Liver (tissue), 9 donors: ENCODE measurements around the gene ABCB9. TPM values are rescaled to one million over a fixed set of nuclear protein-coding genes. Genes with fewer than 3 reads are reported as not detected.

Source experiments
- DNase-seq: peaks from one replicate; pipeline ENCODE4 v3.0.0-alpha.2; 2017; ENCODE audit warnings: low spot score
- H3K27ac ChIP-seq, 2 donors: one replicate each; pipeline ENCODE4 v1.7.0; 2013; ENCODE audit warnings: inconsistent platforms in 2 of 2, low read length in 2 of 2, control low read depth in 1 of 2, low read depth in 1 of 2, mild to moderate bottlenecking in 1 of 2
- H3K27me3 ChIP-seq, 4 donors: one replicate each; pipeline versions ENCODE4 v1.6.1 to v1.7.0; 2013; ENCODE audit warnings: low read length in 3 of 4, inconsistent platforms in 1 of 4, mild to moderate bottlenecking in 1 of 4, moderate library complexity in 1 of 4; ENCODE audit not compliant: control insufficient read depth in 4 of 4, insufficient read depth in 4 of 4
- H3K36me3 ChIP-seq, 4 donors: one replicate each; pipeline versions ENCODE4 v1.6.1 to v1.7.0; 2013; ENCODE audit warnings: low read length in 3 of 4, mild to moderate bottlenecking in 3 of 4, low read depth in 1 of 4, moderate library complexity in 1 of 4; ENCODE audit not compliant: control insufficient read depth in 4 of 4, insufficient read depth in 3 of 4
- H3K4me1 ChIP-seq, 4 donors: one replicate each; pipeline versions ENCODE4 v1.6.1 to v1.7.0; 2013; ENCODE audit warnings: low read length in 3 of 4, mild to moderate bottlenecking in 3 of 4, moderate library complexity in 1 of 4; ENCODE audit not compliant: control insufficient read depth in 4 of 4, insufficient read depth in 4 of 4
- H3K4me3 ChIP-seq, 3 donors: one replicate each; pipeline versions ENCODE4 v1.6.1 to v1.7.0; 2013; ENCODE audit warnings: low read length in 3 of 3, control low read depth in 1 of 3, low read depth in 1 of 3, mild to moderate bottlenecking in 1 of 3
- H3K9ac ChIP-seq, 2 donors: one replicate each; pipeline ENCODE4 v1.7.0; 2013; ENCODE audit warnings: low read length in 2 of 2, mild to moderate bottlenecking in 2 of 2, moderate library complexity in 2 of 2, control low read depth in 1 of 2, low read depth in 1 of 2
- H3K9me3 ChIP-seq, 4 donors: one replicate each; pipeline versions ENCODE4 v1.6.1 to v1.7.0; 2013; ENCODE audit warnings: low read length in 3 of 4; ENCODE audit not compliant: control insufficient read depth in 4 of 4
- FOXA1 ChIP-seq: IDR thresholded peaks from 2 replicates; pipeline ENCODE4 v1.6.1; 2016; ENCODE audit warnings: antibody characterized with exemption
- FOXA2 ChIP-seq: IDR thresholded peaks from 2 replicates; pipeline ENCODE4 v1.6.1; 2016; ENCODE audit warnings: antibody characterized with exemption
- GABPA ChIP-seq, 2 donors: IDR thresholded peaks in 1 of 2; conservative IDR thresholded peaks in 1 of 2; 2 replicates each; pipeline ENCODE4 v1.6.1; 2016; ENCODE audit warnings: antibody characterized with exemption in 2 of 2, mild to moderate bottlenecking in 1 of 2, moderate library complexity in 1 of 2
- HNF4A ChIP-seq, 2 donors: conservative IDR thresholded peaks; 2 replicates each; pipeline ENCODE4 v1.6.1; 2016; ENCODE audit warnings: antibody characterized with exemption in 2 of 2, mild to moderate bottlenecking in 2 of 2
- HNF4G ChIP-seq: IDR thresholded peaks from 2 replicates; pipeline ENCODE4 v1.6.1; 2016; ENCODE audit warnings: antibody characterized with exemption
- JUND ChIP-seq, 2 donors: IDR thresholded peaks; 2 replicates each; pipeline ENCODE4 v1.6.1; 2016; ENCODE audit warnings: antibody characterized with exemption in 2 of 2
- NR2F2 ChIP-seq: IDR thresholded peaks from 2 replicates; pipeline ENCODE4 v1.6.1; 2016; ENCODE audit warnings: antibody characterized with exemption
- RAD21 ChIP-seq, 2 donors: IDR thresholded peaks; 2 replicates each; pipeline ENCODE4 v1.6.1; 2016; ENCODE audit warnings: antibody characterized with exemption in 2 of 2, mild to moderate bottlenecking in 2 of 2
- SP1 ChIP-seq: IDR thresholded peaks from 2 replicates; pipeline ENCODE4 v1.6.1; 2018; ENCODE audit warnings: antibody characterized with exemption, mild to moderate bottlenecking
- TAF1 ChIP-seq: conservative IDR thresholded peaks from 2 replicates; pipeline ENCODE4 v1.6.1; 2016; ENCODE audit warnings: antibody characterized with exemption, mild to moderate bottlenecking
- YY1 ChIP-seq: IDR thresholded peaks from 2 replicates; pipeline ENCODE4 v1.6.1; 2016; ENCODE audit warnings: antibody characterized with exemption, mild to moderate bottlenecking
- WGBS: extraction: QIAGEN DNeasy Blood & Tissue Kit; methylation state at CpG from one replicate; pipeline ENCODE4 v1.1.7; 2013; 5-methylcytosine and 5-hydroxymethylcytosine counted together
- polyA plus RNA-seq, 2 donors: library from polyadenylated mRNA; stranded (reverse) in 1 of 2; unstranded in 1 of 2; fragments of 200-250 nt in 1 of 2; fragments of >200 nt in 1 of 2; fragmentation: Nextera tagmentation in 1 of 2; extraction: Ambion mirVana in 1 of 2; gene quantifications; one replicate each; pipeline versions ENCODE4 v1.2.1 to v1.2.3, GENCODE V29; 2013 to 2015
- total RNA-seq, 2 donors: library from RNA; depleted of rRNA; stranded (reverse); fragments of >200 nt; gene quantifications; one replicate each; pipeline ENCODE4 v1.2.3, GENCODE V29; 2014
- TF ChIP-seq, protein P1 (sequence below): IDR thresholded peaks from 2 replicates; pipeline ENCODE4 v1.6.1; 2016; ENCODE audit warnings: antibody characterized with exemption
- TF ChIP-seq, protein P2 (sequence below): IDR thresholded peaks from 2 replicates; pipeline ENCODE4 v1.6.1; 2016; ENCODE audit warnings: antibody characterized with exemption
- TF ChIP-seq, protein P3 (sequence below): IDR thresholded peaks from 2 replicates; pipeline ENCODE4 v1.6.1; 2016; ENCODE audit warnings: antibody characterized with exemption, mild to moderate bottlenecking
- donor health status: healthy.
- donor health status: healthy.
- donor health status: healthy.
- donor health status: healthy.
- donor health status: healthy.

ABCB9 gene
- total and polyA plus RNA-seq, 4 donors = 0.29 to 3.3 (median 1.3) TPM

DNA sequence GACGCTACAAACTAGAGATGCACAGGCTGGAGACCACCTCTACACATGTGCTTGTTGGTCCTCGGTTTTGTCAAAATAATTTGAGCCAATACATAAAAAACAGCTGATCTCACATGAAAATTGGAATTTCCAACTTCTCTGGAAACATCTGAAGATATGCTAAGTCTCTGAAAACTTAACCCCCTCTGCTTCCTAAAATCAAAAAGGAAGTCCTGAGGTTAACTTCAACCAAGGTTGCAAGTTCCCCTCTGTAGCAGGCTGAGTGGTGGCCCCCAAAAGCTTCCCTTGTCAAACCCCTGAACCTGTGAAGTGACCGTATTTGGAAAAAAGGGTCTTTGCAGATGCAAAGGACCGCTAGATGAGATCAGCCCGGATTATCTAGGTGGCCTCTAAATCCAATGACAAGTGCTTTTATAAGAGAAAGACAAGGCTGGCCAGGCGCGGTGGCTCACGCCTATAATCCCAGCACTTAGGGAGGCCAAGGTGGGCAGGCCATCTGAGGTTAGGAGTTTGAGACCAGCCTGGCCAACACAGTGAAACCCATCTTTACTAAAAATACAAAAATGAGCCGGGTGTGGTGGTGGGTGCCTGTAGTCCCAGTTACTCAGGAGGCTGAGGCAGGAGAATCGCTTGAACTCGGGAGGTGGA is 38.4 kb downstream of the ABCB9 start:
- WGBS = 92% methylated on average over 11 of the region's 11 CpGs
- Histone ChIP-seq H3K9me3 (no peaks in the 10 kb centered on the region), H3K27ac (no peak overlapping the region), H3K9ac (no peak overlapping the region), H3K4me3 (no peak overlapping the region), H3K36me3 (no peaks in the 10 kb centered on the region), H3K4me1 (peaks cover 2 to 9% (median 4%) of the 10 kb centered on the region in 4 donors), H3K27me3 (no peaks in the 10 kb centered on the region)
- no peak for DNase-seq
- TF ChIP-seq HNF4A (conservative IDR thresholded peaks at IDR 0.05) (no peak), SP1 (no peak), HNF4G (no peak), YY1 (no peak), JUND (IDR thresholded peaks at IDR 0.05) (no peak), RAD21 (IDR thresholded peaks at IDR 0.05) (no peak), FOXA2 (no peak)
- TF ChIP-seq, protein P1, sequence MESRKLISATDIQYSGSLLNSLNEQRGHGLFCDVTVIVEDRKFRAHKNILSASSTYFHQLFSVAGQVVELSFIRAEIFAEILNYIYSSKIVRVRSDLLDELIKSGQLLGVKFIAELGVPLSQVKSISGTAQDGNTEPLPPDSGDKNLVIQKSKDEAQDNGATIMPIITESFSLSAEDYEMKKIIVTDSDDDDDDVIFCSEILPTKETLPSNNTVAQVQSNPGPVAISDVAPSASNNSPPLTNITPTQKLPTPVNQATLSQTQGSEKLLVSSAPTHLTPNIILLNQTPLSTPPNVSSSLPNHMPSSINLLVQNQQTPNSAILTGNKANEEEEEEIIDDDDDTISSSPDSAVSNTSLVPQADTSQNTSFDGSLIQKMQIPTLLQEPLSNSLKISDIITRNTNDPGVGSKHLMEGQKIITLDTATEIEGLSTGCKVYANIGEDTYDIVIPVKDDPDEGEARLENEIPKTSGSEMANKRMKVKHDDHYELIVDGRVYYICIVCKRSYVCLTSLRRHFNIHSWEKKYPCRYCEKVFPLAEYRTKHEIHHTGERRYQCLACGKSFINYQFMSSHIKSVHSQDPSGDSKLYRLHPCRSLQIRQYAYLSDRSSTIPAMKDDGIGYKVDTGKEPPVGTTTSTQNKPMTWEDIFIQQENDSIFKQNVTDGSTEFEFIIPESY = no peak
- TF ChIP-seq, protein P2, sequence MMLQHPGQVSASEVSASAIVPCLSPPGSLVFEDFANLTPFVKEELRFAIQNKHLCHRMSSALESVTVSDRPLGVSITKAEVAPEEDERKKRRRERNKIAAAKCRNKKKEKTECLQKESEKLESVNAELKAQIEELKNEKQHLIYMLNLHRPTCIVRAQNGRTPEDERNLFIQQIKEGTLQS = no peak
- TF ChIP-seq, protein P3, sequence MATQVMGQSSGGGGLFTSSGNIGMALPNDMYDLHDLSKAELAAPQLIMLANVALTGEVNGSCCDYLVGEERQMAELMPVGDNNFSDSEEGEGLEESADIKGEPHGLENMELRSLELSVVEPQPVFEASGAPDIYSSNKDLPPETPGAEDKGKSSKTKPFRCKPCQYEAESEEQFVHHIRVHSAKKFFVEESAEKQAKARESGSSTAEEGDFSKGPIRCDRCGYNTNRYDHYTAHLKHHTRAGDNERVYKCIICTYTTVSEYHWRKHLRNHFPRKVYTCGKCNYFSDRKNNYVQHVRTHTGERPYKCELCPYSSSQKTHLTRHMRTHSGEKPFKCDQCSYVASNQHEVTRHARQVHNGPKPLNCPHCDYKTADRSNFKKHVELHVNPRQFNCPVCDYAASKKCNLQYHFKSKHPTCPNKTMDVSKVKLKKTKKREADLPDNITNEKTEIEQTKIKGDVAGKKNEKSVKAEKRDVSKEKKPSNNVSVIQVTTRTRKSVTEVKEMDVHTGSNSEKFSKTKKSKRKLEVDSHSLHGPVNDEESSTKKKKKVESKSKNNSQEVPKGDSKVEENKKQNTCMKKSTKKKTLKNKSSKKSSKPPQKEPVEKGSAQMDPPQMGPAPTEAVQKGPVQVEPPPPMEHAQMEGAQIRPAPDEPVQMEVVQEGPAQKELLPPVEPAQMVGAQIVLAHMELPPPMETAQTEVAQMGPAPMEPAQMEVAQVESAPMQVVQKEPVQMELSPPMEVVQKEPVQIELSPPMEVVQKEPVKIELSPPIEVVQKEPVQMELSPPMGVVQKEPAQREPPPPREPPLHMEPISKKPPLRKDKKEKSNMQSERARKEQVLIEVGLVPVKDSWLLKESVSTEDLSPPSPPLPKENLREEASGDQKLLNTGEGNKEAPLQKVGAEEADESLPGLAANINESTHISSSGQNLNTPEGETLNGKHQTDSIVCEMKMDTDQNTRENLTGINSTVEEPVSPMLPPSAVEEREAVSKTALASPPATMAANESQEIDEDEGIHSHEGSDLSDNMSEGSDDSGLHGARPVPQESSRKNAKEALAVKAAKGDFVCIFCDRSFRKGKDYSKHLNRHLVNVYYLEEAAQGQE = no peak

DNA sequence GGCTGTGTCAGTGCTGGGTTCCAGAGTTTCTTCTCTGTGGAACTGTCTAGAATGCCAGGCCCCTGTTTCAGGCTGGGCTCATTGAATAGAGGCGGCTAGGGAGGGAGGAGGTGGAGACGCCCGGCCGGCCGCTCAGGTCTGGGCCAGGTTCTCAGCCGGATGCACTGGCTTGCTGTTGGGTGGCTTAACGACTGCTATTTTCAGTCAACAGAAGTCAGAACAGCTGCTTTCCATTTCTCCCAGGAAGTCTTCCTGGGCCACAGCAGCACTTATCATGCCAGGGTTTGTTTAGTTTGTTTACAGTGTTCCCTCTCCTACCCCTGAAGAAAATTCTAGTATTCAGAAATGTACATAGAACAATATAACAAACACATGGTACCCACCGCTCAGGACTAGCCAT is 44.3 kb downstream of the ABCB9 start:
- Histone ChIP-seq H3K9ac (no peak overlapping the region), H3K27me3 (no peaks in the 10 kb centered on the region), H3K36me3 (no peaks in the 10 kb centered on the region), H3K27ac (no peak overlapping the region), H3K4me3 (no peak overlapping the region), H3K4me1 (peaks cover 5 to 12% (median 9%) of the 10 kb centered on the region in 4 donors), H3K9me3 (no peaks in the 10 kb centered on the region)
- TF ChIP-seq GABPA (IDR thresholded peaks at IDR 0.05 in 1 of 2, conservative IDR thresholded peaks at IDR 0.05 in 1 of 2) = no peak
- no peak for TF ChIP-seq FOXA2
- TF ChIP-seq, protein P2 = no peak
- TF ChIP-seq NR2F2 = no peak
- TF ChIP-seq, protein P3 = no peak
- TF ChIP-seq HNF4G = no peak
- no peak for TF ChIP-seq TAF1
- TF ChIP-seq FOXA1 = no peak
- no peak for DNase-seq
- 84% methylated on average over 8 of the region's 8 CpGs for WGBS
